ENCODE results near the gene FGF7. TPM values are rescaled to one million over a fixed set of nuclear protein-coding genes. Genes with fewer than 3 reads are reported as not detected.

FGF7 gene
- total RNA-seq, 1 donor from 2014 or later, result 0.43 TPM

GRCh38 chr15:49458145-49458544, 35.1 kb downstream of the FGF7 start:
- no peak overlapping the region for H3K27ac ChIP-seq (ENCODE audit: low read depth, low read length)
- no peak overlapping the region for H2AFZ ChIP-seq (ENCODE audit: low read depth, low read length)
- H3K9ac ChIP-seq (ENCODE audit: low read length), result no peak overlapping the region
- H3K4me2 ChIP-seq (ENCODE audit: low read length), result no peak overlapping the region
- Mint-ChIP-seq H3K4me1 (ENCODE audit: low read depth, unreplicated experiment) (peaks cover 6% of the 10 kb centered on the region), H3K9me3 (ENCODE audit: unreplicated experiment) (no peaks in the 10 kb centered on the region), H3K4me3 (ENCODE audit: unreplicated experiment) (no peak overlapping the region), H3K27me3 (ENCODE audit: low read depth, unreplicated experiment) (no peaks in the 10 kb centered on the region), H3K36me3 (ENCODE audit: low read depth, unreplicated experiment) (no peaks in the 10 kb centered on the region), H3K27ac (ENCODE audit: unreplicated experiment) (no peak overlapping the region)
- no peaks in the 10 kb centered on the region for H3K4me1 ChIP-seq (ENCODE audit: insufficient read depth, low read length)
- no peaks in the 10 kb centered on the region for H4K20me1 ChIP-seq (ENCODE audit: insufficient read depth, low read length)
- FAIRE-seq (no peak), DNase-seq (ENCODE audit: low read depth) (no peak)
- H3K27me3 ChIP-seq (ENCODE audit: insufficient read depth, low read length), result no peaks in the 10 kb centered on the region
- no peaks in the 10 kb centered on the region for H3K79me2 ChIP-seq (ENCODE audit: insufficient read depth, low read length)
- TF ChIP-seq EZH2 (IDR thresholded peaks at IDR 0.05; ENCODE audit: insufficient read depth, low read length), result no peak
- no peak for TF ChIP-seq CTCF (IDR thresholded peaks at IDR 0.05; ENCODE audit: insufficient read depth, low read depth, low read length)
- no peaks in the 10 kb centered on the region for H3K9me3 ChIP-seq (ENCODE audit: insufficient read depth, low read depth, low read length)
- no peak overlapping the region for H3K4me3 ChIP-seq (ENCODE audit: insufficient read depth, low read depth, low read length)
- no peaks in the 10 kb centered on the region for H3K36me3 ChIP-seq (ENCODE audit: insufficient read depth, low read length)

DNA sequence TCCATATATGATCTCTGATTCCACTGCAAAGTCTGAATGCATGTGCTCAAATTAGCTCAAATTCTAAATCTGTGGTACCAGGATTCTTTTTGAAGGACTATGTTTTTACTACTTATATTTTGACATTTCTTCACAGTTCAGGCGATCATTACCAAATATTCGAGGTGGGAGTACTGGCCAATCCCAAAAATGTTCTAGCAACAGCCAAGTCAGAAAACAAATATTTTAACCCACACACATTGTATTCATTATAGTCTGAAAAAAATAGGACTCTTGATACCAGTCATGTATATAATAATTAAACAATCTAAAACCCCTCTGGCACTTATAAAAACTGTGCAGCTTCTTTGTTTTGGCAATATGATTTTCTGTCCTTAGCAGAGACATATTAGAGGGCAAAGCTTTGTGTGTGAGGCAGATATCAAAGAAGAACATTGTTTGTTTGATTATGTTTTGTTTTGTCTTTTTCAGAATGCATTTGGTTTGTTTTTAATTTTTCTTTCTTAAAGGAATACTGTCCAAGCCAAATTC, 37.4 kb downstream of the FGF7 start:
- H3K36me3 ChIP-seq (ENCODE audit: insufficient read depth, low read length), result no peaks in the 10 kb centered on the region
- Mint-ChIP-seq H3K9me3 (ENCODE audit: unreplicated experiment) (no peaks in the 10 kb centered on the region), H3K27me3 (ENCODE audit: low read depth, unreplicated experiment) (no peaks in the 10 kb centered on the region), H3K4me1 (ENCODE audit: low read depth, unreplicated experiment) (peaks cover 6% of the 10 kb centered on the region), H3K36me3 (ENCODE audit: low read depth, unreplicated experiment) (no peaks in the 10 kb centered on the region), H3K27ac (ENCODE audit: unreplicated experiment) (no peak overlapping the region), H3K4me3 (ENCODE audit: unreplicated experiment) (no peak overlapping the region)
- FAIRE-seq (no peak), DNase-seq (ENCODE audit: low read depth) (no peak)
- H3K27ac ChIP-seq (ENCODE audit: low read depth, low read length), result no peak overlapping the region
- no peak overlapping the region for H2AFZ ChIP-seq (ENCODE audit: low read depth, low read length)
- no peak overlapping the region for H3K9ac ChIP-seq (ENCODE audit: low read length)
- H4K20me1 ChIP-seq (ENCODE audit: insufficient read depth, low read length), result no peaks in the 10 kb centered on the region
- no peaks in the 10 kb centered on the region for H3K4me1 ChIP-seq (ENCODE audit: insufficient read depth, low read length)
- H3K4me2 ChIP-seq (ENCODE audit: low read length), result no peak overlapping the region
- no peaks in the 10 kb centered on the region for H3K79me2 ChIP-seq (ENCODE audit: insufficient read depth, low read length)
- TF ChIP-seq EZH2 (IDR thresholded peaks at IDR 0.05; ENCODE audit: insufficient read depth, low read length) (no peak), CTCF (IDR thresholded peaks at IDR 0.05; ENCODE audit: insufficient read depth, low read depth, low read length) (no peak)
- H3K9me3 ChIP-seq (ENCODE audit: insufficient read depth, low read depth, low read length), result no peaks in the 10 kb centered on the region
- H3K27me3 ChIP-seq (ENCODE audit: insufficient read depth, low read length), result no peaks in the 10 kb centered on the region
- no peak overlapping the region for H3K4me3 ChIP-seq (ENCODE audit: insufficient read depth, low read depth, low read length)

DNA sequence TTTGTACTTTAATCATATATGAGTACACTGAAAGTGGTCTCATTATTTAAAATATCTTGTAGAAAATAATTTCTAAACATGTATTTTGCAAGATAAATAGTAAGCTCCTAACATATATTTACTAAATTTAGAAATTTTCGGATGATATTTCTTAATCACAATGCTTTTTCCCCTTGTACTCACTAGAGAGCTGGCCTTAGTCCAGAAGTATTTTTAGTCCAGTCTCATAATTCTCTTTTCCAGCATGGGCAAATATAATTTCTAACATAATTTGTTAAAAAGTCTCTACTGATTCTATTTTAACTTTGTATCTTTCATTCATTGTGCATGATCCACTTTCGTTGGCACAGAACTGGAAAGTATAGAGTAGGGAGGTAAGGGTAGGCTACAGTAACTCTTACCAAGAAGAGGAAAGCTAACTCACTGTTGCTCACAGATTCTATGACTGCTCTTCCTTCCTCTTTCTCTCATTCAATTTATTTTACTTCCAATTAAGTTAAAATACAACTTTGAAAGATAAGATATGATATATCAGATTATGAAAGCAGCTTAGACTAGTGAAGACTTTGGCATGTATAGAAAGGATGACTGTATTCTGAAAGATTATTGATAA, 39.3 kb downstream of the FGF7 start:
- TF ChIP-seq CTCF (IDR thresholded peaks at IDR 0.05; ENCODE audit: insufficient read depth, low read depth, low read length) (no peak), EZH2 (IDR thresholded peaks at IDR 0.05; ENCODE audit: insufficient read depth, low read length) (no peak)
- H3K4me3 ChIP-seq (ENCODE audit: insufficient read depth, low read depth, low read length), result no peak overlapping the region
- no peak overlapping the region for H3K4me2 ChIP-seq (ENCODE audit: low read length)
- peaks cover 8% of the 10 kb centered on the region for H3K4me1 Mint-ChIP-seq (ENCODE audit: low read depth, unreplicated experiment)
- H3K9me3 Mint-ChIP-seq (ENCODE audit: unreplicated experiment), result no peaks in the 10 kb centered on the region
- H3K36me3 ChIP-seq (ENCODE audit: insufficient read depth, low read length), result no peaks in the 10 kb centered on the region
- no peak overlapping the region for H2AFZ ChIP-seq (ENCODE audit: low read depth, low read length)
- FAIRE-seq (no peak), DNase-seq (ENCODE audit: low read depth) (no peak)
- no peaks in the 10 kb centered on the region for H3K9me3 ChIP-seq (ENCODE audit: insufficient read depth, low read depth, low read length)
- no peaks in the 10 kb centered on the region for H3K36me3 Mint-ChIP-seq (ENCODE audit: low read depth, unreplicated experiment)
- no peaks in the 10 kb centered on the region for H3K27me3 ChIP-seq (ENCODE audit: insufficient read depth, low read length)
- no peaks in the 10 kb centered on the region for H3K79me2 ChIP-seq (ENCODE audit: insufficient read depth, low read length)
- H4K20me1 ChIP-seq (ENCODE audit: insufficient read depth, low read length), result no peaks in the 10 kb centered on the region
- H3K4me1 ChIP-seq (ENCODE audit: insufficient read depth, low read length), result no peaks in the 10 kb centered on the region
- H3K27me3 Mint-ChIP-seq (ENCODE audit: low read depth, unreplicated experiment), result no peaks in the 10 kb centered on the region
- no peak overlapping the region for H3K27ac Mint-ChIP-seq (ENCODE audit: unreplicated experiment)
- H3K27ac ChIP-seq (ENCODE audit: low read depth, low read length), result no peak overlapping the region
- no peak overlapping the region for H3K9ac ChIP-seq (ENCODE audit: low read length)
- H3K4me3 Mint-ChIP-seq (ENCODE audit: unreplicated experiment), result no peak overlapping the region

Measured in astrocyte (in vitro differentiated cells and primary cell).